DMS114 treated with DMSO at 0.1 percent for 48 hours (cell line): ENCODE measurements around the gene SMIM36.
"Not testable (repeated sequence)": the region's sequence is repeated elsewhere in the genome, so short reads cannot be mapped to it uniquely, and the experiment has no call there.

Experiments
- DNase-seq: peaks from one replicate; lab custom pipeline; 2025; ENCODE audit not compliant: unreplicated experiment; lab: John Stamatoyannopoulos, UW

The SMIM36 gene

GRCh38 chr17:55507669-55508068 is 3.6 kb downstream of the SMIM36 start:
- DNase-seq, result not testable (repeated sequence)

- not testable (repeated sequence) for DNase-seq
Measured at GRCh38 chr17:55501626-55502025, 9.6 kb downstream of the SMIM36 start.

DNA sequence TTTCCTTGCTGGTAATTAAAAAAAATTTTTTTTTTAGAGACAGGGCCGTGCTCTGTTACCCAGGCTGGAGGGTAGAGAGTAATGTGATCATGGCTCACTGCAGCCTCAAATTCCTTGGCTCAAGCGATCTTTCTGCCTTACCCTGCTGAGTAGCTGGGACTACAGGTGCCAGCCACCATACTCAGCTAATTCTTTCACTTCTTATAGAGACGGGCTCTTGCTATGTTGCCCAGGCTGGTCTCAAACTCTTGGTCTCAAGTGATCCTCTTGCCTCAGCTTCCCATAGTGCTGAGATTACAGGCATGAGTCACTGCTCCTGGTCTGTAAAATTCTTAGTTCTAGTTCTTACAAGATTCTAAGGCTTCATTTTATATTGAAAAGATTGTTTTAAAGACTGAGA is 11.1 kb downstream of the SMIM36 start:
- no peak for DNase-seq

DNA sequence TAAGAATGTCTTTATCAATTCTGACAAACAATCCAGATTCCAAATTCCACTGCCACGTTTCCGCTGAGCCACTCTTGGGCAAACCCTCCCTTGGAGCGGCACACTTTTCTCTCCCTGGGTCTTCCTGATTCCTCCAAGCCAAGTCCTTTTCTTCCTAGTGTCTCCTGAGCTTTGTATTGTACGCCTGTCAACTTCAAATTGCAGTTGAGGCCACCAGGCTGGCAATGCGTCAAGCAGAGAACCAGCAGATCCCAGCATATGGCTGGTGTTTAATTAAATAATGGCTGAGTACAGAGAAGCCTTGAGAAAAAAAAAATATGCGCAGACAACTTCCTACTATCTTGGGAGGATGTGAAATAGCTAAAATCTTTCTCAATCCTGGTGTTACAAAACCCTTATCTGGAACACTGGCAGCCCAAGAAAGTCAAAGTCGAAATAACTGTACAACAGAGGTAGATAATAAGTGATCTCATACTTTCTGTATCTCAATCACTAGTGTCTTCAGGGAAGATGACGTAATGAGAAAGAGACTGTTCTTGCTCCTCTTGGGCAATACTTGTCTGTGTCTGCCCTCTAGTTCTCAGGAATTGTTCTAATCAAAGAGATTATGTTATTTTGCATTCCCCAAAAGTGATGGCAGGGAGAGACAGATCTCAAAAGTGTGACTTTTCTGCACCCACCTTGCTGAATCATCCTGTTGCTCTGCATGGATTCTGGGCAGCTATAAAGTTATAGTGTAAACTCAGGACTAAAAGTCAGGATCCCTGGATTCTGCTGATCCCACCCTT is 15.0 kb downstream of the SMIM36 start:
- DNase-seq, result no peak

DNA sequence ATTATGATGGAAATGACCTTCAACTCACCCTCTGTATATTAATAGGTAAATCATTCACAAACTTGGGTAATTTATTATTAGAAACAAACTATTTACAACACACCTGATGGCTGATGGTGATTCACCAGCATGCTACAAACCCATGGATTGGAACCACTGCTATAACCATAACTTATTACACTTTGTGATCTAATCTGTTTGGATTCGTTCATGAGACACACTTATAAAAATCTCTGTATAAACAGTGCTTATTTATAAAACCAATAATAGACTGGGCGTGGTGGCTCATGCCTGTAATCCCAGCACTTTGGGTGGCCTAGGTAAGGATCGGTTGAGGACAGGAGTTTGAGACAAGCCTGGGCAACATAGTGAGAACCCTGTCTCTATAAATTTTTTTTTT is 16.0 kb downstream of the SMIM36 start:
- no peak for DNase-seq

- no peak for DNase-seq
Measured at GRCh38 chr17:55492781-55493341, 18.4 kb downstream of the SMIM36 start.

DNA sequence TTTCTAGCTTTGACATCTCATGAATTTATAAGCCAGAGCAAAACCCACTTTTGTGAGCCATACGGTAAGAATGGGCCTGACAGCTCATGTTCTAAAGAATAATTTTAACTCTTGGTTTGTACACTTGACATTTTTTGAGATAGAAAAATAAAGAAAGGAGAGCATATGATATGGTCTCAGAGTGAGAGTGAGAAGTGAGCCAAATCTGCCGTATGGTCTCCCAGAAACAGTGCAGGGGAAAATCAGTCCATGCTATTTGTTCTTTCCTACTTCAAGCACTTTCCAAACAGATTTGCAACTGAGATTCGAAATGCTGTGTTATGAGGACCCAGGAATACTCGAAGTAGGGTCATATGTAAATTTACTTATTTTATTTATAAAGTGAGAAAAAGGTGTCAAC is 20.9 kb downstream of the SMIM36 start:
- DNase-seq, result no peak

DNA sequence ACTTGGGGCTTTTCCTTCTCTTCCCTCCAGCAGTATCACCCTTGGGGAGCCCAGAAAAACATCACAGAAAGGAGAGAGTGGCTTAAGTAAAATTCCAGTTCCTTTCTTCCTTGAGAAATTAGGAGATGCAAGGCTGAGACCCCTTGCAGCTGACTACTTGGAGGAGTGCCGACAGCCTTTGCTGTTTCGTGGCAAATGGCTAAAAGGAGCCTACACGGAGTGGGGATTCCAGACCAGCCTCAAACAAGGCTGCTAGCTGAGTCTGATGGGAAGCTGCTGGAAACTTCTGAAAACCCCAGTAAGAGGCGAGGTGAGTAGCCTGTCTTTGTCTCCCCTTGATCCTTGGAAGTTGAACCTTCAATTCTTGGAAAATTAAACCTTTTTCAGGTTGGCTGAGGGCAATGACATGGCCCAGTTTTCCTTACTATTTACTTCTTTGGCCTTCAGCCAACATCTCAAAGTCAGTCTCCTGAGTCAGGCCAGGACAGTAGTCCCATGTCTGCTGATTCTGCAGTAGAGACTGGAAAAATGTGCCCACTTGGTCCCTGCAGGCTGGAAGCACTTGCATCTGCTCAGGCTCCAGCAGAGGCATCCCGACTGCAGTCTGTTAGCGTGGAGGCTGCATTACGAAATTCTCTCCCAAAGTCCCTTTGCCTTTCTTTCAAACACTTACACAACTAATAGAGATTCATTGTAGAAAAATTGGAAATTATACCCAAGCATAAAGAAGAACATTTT is 23.4 kb downstream of the SMIM36 start:
- no peak for DNase-seq

DNA sequence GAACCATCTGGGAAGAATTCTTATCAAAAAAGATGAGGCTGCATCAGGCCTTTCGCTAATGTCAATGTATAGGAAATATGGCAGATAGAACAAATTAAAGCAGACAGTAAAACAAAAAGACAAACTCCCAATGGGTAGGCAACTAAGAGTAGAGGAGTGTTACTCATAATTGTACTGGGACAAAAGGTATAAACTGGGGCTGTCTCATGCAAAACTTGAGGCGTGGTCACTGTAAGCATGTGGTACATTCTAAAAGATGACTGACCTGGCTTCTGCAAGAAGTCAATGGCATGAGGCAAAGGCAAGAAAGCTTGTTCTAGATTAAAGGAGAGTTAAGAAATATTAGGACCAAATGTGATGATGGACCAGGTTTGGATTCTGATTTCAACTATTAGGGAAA is 26.7 kb downstream of the SMIM36 start:
- no peak for DNase-seq

DNA sequence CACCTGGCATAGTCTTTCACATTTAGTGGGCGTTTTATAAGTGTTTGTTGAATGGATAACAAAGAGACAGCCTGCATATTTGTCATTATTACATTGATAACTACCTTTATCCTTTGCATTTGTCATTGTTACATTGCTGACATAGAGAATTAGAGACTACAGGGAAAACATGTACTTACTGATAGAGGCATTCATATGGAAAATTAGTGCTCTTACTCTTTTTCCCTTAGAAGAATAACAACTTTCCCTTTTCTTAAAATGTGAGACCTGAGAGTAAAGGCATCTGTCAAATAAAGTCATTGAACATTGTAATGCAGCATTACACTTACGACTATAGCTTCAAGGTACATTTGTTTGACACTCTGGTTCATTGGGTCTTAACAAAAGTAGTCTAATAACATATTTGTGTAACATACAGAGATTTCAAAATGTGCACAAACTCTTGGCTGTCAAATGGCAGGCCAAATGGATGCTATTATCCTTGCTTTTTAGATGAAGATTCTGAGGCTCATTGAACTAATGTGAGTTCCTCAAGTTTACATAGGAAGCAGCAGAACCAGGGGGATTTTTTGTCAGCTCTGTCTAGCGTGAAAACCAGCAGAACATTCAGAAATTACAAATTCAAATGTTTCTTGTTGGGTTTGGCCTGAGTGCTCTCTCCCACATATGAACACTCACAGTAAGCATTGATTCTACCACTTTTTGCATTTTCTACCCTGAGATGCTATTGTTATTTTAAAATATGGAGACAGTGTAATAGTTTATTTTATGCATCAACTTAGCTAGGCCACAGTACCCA is 28.5 kb downstream of the SMIM36 start:
- no peak for DNase-seq

GRCh38 chr17:55480631-55481315 is 30.5 kb downstream of the SMIM36 start:
- no peak for DNase-seq

DNA sequence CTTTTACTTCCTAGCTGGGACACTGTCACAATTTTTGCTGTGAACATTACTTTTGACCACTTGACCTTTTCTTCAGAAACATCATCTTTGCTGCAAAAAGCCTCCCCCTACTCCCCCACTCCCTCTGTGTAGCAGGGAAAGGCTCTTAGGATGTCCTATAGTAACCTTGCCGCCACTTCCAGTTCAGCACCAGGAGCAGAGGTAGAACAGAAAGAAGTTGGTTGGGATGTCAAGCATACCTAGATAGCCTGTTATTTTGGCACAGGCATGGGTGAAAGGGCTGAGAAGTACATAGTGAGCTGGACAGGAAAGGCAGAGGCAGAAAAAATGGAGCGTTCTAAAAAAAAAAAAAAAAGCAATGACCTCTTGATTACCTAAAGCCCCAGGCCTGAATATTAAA is 31.3 kb downstream of the SMIM36 start:
- DNase-seq, result no peak

DNA sequence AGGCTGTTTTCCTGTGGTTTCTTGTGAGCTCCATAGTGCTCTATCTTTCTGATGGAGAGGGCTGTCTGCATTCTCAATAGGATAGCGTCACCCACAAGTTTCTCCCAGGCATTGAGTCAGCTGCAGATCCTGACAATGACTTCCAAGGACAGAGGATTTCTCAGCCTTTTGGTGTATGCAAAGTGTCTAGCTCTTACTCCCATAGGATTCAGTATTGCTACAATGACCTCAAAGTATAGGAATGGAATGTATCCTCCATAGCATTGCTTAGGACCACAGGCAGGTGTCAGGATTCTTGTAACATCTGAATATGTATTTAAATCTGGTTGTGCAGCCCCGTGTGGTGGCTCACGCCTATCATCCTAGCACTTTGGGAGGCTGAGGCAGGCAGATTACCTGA is 32.3 kb downstream of the SMIM36 start:
- no peak for DNase-seq

DNA sequence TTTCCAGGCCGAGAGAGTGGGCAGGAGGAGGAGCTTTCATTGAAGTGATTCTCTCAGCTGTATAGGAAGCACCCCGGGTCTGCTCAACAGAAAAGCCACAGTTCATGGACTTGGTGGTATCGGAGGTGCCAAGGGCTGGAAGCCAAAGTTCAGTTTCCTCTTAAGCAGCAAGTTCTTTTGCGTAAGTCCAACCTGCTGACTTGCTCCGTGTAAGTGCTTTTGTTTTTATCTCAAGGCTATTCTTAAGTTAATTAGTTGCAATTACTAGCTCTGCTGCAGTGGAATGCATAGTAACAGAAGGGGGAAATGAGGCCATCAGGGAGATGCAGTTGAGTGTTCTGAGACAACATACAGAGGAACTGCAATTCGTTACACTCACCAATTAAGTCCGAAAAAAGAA is 44.6 kb downstream of the SMIM36 start:
- no peak for DNase-seq

- DNase-seq, result not testable (repeated sequence)
Measured at GRCh38 chr17:55465771-55466170, 45.5 kb downstream of the SMIM36 start.

DNA sequence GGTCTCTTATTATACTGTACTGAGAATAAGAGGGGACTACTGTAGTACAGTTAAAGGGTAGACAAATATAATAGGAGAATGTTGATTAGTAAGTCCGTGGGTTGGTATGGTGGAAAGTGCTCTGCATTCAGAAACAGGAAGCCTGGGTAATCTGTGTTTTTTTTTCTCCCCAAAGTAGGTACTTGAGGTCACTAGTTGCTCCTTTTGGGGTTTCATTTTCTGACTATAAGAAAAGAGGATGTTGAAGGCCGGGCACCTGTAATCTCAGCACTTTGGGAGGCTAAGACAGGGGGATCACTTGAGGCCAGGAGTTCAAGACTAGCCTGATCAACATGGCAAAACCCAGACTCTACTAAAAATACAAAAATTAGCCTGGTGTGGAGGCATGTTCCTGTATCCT is 47.7 kb downstream of the SMIM36 start:
- DNase-seq, result no peak

GRCh38 chr17:55462711-55463110 is 48.5 kb downstream of the SMIM36 start:
- no peak for DNase-seq

- DNase-seq, result no peak
Measured at GRCh38 chr17:55462234-55462633, 49.0 kb downstream of the SMIM36 start.

- DNase-seq, result no peak
Measured at GRCh38 chr17:55458978-55459377, 52.3 kb downstream of the SMIM36 start.

- DNase-seq, result no peak
Measured at GRCh38 chr17:55458287-55458900, 52.9 kb downstream of the SMIM36 start.
